HG02938 (cell line): ENCODE measurements around the gene MRPS27.
A peak's percentile ranks its signal among the peaks of the same experiment; 100 is the strongest.
"Not testable (repeated sequence)": the region's sequence is repeated elsewhere in the genome, so short reads cannot be mapped to it uniquely, and the experiment has no call there.

ENCODE experiments used
- ATAC-seq: cut with Tn5 transposase; IDR thresholded peaks from one replicate; pipeline ENCODE4 v1.9.1; 2021; ENCODE audit warnings: mild to moderate bottlenecking, moderate library complexity; ENCODE audit not compliant: unreplicated experiment

MRPS27 gene

GRCh38 chr5:72326306-72326649, 6.2 kb upstream of the MRPS27 start:
- ATAC-seq, result no peak

DNA sequence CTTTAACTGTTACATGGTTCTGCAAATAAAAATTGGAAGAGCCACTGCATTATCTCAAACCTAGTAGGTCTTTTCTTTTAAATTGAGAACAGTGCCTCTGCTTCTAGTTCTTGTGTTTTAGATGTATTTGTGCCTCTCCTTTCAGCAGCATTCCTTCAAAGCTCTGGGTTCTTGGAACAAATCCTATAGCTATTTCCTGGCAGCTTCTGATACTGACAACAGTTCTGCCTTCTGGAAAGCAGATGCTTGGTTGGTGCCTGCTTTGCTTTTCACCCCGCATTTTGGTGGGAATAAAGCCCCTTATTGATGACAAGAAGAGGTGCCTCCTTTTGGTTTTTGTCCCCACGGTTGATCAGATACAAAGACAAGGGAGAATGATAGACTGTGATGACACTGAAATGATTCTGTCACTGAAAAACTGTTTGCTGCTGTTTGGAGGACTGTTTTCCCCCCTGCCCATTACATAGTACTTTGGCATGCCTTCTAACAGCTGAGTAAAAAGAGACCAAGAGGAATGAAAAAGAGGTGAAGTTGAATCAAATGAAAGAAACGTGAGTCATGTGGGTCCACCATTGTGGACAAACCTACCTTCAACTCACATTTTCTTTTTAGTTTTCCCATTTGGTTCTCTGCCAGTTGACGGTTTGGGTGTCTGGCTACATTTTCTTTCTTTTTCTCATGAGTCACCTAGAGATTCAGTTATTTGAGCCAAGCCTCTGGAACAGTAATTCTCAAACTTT, 5.7 kb upstream of the MRPS27 start:
- no peak for ATAC-seq

- ATAC-seq, result no peak
Observed at GRCh38 chr5:72324189-72324825, 4.3 kb upstream of the MRPS27 start.

DNA sequence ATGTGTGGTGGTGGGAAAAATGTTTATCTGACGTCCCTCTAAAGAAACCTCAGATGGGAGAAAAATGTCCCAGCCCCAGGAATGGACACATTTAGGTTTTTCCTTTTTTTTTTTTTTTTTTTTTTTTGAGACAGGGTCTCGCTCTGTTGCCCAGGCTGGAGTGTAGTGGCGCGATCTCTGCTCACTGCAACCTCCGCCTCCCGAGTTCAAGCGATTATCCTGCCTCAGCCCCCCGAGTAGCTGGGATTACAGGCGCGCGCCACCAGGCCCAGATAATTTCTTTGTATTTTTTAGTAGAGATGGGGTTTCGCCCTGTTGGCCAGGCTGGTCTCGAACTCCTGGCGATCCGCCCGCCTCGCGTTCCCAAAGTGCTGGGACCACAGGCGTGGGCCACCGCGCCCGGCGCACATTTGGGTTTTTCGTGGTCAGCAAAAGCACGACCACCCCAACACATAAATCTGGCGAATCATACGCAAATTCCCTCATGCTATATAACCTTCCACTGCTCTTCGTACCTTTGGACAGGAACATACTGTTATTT, 535 bp downstream of the MRPS27 start:
- ATAC-seq, result not testable (repeated sequence)

- ATAC-seq, result no peak
Observed at GRCh38 chr5:72314571-72315172, 5.4 kb downstream of the MRPS27 start.

DNA sequence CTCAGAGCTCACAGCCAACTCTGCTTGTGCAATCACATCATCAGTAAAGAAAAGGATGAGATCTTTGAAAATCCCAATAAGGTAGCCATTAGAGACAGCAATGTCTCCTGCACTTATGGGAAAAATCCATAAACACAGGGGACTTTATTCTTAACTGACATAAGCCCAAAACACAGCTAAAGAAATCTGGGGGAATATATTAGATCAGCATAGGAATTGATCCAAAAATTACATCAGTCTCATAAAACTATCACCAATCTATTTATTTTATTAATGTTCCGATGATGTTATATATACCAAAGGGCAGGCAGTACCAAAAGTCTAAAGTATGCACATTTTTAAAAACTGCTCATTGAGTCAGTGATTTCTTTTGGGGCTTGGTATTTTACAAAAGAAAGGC, 6.9 kb downstream of the MRPS27 start:
- no peak for ATAC-seq

DNA sequence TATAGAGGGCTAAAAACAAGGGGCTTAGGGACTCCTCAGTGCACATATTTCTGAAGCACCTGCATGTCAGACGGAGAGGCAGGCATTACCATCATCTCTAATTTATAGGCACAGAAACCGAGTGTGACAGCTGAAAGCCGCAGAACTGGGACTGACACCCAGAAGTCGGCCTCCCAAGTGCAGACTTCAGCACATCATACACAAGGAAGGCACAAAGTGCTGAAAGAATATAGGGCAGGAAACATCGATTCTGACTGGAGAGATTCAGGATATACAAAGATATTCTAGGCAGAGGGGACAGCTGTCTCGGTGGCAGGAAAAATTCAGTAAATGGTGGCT, 11.2 kb downstream of the MRPS27 start:
- no peak for ATAC-seq

DNA sequence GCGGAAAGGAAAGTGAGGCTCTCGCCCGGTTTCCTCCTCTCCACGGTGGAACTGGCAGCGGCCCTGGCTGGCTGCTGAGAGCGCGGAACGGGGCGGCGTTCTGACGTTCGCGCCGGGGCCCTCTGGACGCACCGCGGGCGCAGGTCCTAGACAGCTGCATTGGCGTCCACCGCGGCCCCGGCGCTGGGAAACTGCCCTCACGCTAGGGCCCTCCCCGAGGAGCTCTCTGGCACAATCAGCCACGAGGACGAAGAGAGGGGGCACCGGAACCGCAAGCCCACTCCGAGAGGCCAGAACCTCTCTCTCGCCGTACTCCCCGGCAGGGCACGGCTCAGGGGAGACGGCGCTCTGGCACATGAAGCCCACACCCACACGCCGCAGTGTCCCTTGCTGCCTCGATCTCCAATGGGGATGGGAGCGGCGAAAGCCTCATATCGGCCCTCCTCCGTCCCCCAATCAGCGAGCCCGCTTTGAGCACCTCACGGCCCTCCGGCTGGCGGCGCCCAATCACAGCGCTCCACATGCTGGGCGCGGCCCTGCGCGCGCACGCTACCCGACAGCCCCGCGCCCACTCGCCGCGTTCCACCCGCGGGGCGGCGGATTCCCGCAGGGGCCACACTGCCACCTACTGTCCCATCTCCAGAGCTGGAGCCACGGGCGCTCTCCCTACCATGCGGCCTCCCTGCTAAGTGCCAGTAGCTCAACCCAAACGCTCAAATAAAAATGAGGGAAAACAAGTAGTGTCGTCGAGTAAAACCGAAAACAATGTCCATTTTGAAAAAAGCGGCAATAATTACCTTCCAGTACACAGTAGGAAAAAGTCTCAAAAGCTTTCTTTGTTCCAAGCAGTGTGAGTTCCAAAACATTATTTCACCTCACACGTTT, 11.8 kb downstream of the MRPS27 start:
- peak; percentile 91 for ATAC-seq

DNA sequence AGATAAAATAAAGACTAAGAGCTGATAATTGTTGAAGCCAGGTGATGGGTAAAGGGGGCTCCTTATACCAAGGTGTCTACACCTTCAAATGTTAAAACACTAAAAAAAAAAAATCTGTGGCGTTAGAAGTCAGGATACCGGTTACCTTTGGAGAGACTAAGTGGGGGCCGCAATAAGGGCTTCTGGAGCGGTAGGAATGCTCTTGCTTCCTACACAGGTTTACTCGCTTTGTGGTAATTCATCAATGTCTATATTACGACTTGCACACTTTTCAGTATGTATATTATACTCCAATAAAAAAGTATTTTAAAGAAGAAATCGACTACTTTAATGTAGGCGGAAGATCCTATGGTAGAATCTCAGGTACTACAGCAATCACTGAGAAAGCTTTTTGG, 12.5 kb downstream of the MRPS27 start:
- ATAC-seq, result no peak

- ATAC-seq, result no peak
Observed at GRCh38 chr5:72305194-72306142, 14.6 kb downstream of the MRPS27 start.

DNA sequence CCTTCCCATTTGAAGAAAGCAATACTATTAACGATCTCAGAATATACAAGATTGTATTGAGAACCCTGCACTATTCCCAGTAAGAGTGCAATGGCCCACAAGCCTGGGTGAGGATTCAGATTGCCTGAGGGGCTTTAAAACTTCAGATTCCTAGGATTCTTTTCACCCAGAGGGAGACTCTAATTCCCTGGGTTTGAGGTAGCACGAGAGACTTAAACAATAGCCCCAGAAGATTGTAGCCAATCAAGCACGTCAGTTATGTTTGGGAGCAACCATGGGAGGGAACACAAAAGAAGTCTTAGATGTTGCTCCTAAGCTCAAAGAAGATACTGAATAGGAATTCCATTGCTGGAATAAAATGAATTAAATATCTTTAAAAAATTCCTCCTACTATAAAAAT, 17.9 kb downstream of the MRPS27 start:
- ATAC-seq, result no peak

- ATAC-seq, result peak; percentile 69
Observed at GRCh38 chr5:72301557-72301956, 18.5 kb downstream of the MRPS27 start.

DNA sequence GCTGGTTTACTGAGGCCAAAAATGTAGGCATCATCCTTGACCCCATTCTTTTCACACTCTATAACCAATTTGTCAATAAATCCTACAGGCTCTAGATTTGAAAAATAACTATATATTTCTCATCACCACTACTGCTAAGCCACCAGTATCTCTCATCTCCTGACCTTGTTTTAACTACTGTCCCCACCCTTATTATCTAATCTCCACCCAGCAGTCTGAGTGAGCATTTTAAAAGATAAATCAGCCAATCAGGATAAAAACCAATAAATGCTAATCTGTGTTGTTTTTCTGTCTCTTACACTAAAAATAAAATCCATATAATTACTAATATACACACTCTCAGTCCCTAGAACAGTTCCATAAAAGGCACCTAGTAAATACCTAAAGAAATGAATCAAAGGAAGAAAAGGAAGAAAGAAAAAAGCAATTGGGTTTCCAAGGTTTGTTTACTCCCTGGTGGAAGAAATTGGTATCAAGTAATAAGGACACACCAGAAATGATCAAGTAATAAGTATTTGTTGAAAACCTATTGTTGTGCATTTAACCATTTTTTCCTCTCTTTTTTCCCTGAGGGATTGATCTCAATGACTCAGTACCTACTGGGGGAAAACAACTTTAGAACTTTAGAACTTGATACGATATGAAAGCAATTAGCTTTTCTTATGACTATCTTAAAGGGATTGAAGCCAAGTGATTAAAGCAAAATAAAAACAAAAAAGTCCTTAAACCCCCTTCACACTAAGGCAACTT, 19.3 kb downstream of the MRPS27 start:
- ATAC-seq, result no peak

- no peak for ATAC-seq
Observed at GRCh38 chr5:72298711-72299110, 21.3 kb downstream of the MRPS27 start.

DNA sequence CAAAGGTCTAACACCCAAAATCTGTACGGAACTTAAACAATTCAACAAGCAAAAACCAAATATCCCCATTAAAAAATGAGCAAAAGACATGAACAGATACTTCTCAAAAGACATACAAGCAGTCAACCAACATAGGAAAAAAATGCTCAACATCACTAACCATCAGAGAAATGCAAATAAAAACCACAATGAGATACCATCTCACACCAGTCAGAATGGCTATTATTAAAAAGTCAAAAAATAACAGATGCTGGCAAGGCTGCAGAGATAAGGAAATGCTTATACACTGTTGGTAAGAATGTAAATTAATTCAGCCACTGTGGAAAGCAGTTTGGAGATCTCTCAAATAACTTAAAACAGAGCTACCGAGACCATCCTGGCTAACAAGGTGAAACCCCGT, 21.9 kb downstream of the MRPS27 start:
- peak; percentile 60 for ATAC-seq

DNA sequence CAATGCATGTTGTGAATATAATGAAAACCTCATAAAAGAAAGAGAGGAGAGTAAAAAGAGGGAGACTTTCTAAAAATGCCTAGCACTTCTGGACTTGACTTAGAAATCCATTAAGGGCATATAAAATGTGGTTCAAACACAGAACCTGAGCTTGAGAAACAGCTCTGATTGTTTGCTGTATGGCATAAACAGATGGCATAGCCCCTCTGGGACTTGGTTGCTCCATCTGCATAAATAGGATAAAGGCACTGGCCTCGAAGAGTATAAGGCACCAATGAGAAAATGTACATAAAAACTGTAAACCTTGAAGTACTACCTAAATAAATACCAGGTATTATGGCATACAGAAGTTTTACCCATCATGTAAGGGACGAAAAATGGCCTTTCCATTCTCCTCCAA, 23.8 kb downstream of the MRPS27 start:
- ATAC-seq, result no peak

- no peak for ATAC-seq
Observed at GRCh38 chr5:72295539-72295938, 24.5 kb downstream of the MRPS27 start.

GRCh38 chr5:72294473-72294872, 25.6 kb downstream of the MRPS27 start:
- ATAC-seq, result no peak

- ATAC-seq, result no peak
Observed at GRCh38 chr5:72293495-72294055, 26.5 kb downstream of the MRPS27 start.
